Endodermal cell (in vitro differentiated cells): ENCODE measurements around the gene GPC2. TPM values are rescaled to one million over a fixed set of nuclear protein-coding genes. Genes with fewer than 3 reads are reported as not detected.
"Not testable (repeated sequence)": the region's sequence is repeated elsewhere in the genome, so short reads cannot be mapped to it uniquely, and the experiment has no call there.

Experiments
- DNase-seq: peaks from one replicate; pipeline ENCODE4 v3.0.0-alpha.2; 2017
- H3K27ac ChIP-seq: 2 replicates; pipeline ENCODE4 v1.5.1; 2013; ENCODE audit warnings: mild to moderate bottlenecking, low read depth, low read length, moderate library complexity
- H3K27me3 ChIP-seq: 2 replicates; pipeline ENCODE4 v1.6.1; 2013; ENCODE audit warnings: mild to moderate bottlenecking, low read length, moderate library complexity; ENCODE audit not compliant: insufficient read depth, control insufficient read depth, poor library complexity, severe bottlenecking
- H3K36me3 ChIP-seq: 2 replicates; pipeline ENCODE4 v1.7.0; 2013; ENCODE audit warnings: mild to moderate bottlenecking, low read length, moderate library complexity; ENCODE audit not compliant: control insufficient read depth, insufficient read depth
- H3K4me1 ChIP-seq: one replicate; pipeline ENCODE4 v1.7.0; 2013; ENCODE audit warnings: low read length; ENCODE audit not compliant: control insufficient read depth, insufficient read depth
- H3K4me3 ChIP-seq: 2 replicates; pipeline ENCODE4 v1.5.1; 2013; ENCODE audit warnings: mild to moderate bottlenecking, low read length, moderate library complexity
- H3K9ac ChIP-seq: 2 replicates; pipeline ENCODE4 v1.6.1; 2013; ENCODE audit warnings: mild to moderate bottlenecking, low read length, moderate library complexity; ENCODE audit not compliant: poor library complexity, severe bottlenecking; ENCODE audit errors: extremely low read depth
- H3K9me3 ChIP-seq: 2 replicates; pipeline ENCODE4 v1.6.1; 2013; ENCODE audit warnings: mild to moderate bottlenecking, low read length, moderate library complexity; ENCODE audit not compliant: control insufficient read depth
- H3K27ac Mint-ChIP-seq: 2 replicates; pipeline ENCODE4 v1.8.0; 2020; ENCODE audit warnings: mixed read lengths
- H3K27me3 Mint-ChIP-seq: 2 replicates; pipeline ENCODE4 v1.8.0; 2021; ENCODE audit warnings: mild to moderate bottlenecking, mixed read lengths; ENCODE audit not compliant: insufficient read depth
- H3K36me3 Mint-ChIP-seq: 2 replicates; pipeline ENCODE4 v1.8.0; 2020; ENCODE audit warnings: low read depth, mixed read lengths
- H3K4me1 Mint-ChIP-seq: 2 replicates; pipeline ENCODE4 v1.8.0; 2020; ENCODE audit warnings: mixed read lengths
- H3K4me3 Mint-ChIP-seq: 2 replicates; pipeline ENCODE4 v1.8.0; 2020; ENCODE audit warnings: mild to moderate bottlenecking, moderate library complexity, mixed read lengths
- H3K9me3 Mint-ChIP-seq: 2 replicates; pipeline ENCODE4 v1.8.0; 2020; ENCODE audit warnings: mild to moderate bottlenecking, mixed read lengths
- WGBS, 2 experiments: methylation state at CpG; one replicate each; pipeline versions ENCODE4 v1.1.5 to v1.1.7; 2013; ENCODE audit warnings: missing lambda C conversion rate in 2 of 2, mixed read lengths in 1 of 2; ENCODE audit not compliant: insufficient coverage in 1 of 2, insufficient read length in 1 of 2; 5-methylcytosine and 5-hydroxymethylcytosine counted together
- total RNA-seq, 2 donors: library from RNA; stranded (reverse); fragmentation: NEBNext Ultra II Directional in 1 of 2; extraction: Animal tissue kit (Norgen Biotek cat#: 25700) in 1 of 2; gene quantifications; 2 replicates in 1 of 2; 3 replicates in 1 of 2; pipeline ENCODE4 v1.2.1, GENCODE V29; 2021
- TF ChIP-seq, protein P1 (sequence below): fragments of 200-600 bp; sonication (generic); conservative IDR thresholded peaks from 2 replicates; pipeline ENCODE4 v1.5.0; 2021; ENCODE audit warnings: antibody characterized with exemption, mild to moderate bottlenecking

Gene GPC2
- total RNA-seq, 2 donors from 2014 or later, result 39.3 to 56.1 TPM

DNA sequence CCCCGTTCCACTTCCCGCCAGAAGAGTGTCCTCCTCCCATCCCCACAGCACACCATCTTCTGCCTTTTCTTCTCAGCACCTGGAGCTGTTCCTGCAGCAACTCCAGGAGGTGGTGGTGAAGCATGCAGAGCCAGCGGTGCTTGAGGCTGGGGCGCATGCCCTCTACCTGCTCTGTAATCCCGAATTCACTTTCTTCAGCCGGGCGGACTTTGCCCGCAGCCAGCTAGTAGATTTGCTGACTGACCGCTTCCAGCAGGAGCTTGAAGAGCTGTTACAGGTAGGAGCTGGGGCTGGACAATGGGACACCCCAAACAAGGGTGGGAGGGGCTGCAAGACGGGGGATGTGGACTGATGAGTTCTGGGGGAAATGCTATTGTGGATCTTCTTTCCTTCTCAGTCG is 23.5 kb upstream of the GPC2 start:
- H3K4me1 Mint-ChIP-seq, result peaks cover 23% of the 10 kb centered on the region
- Histone ChIP-seq H3K4me1 (no peaks in the 10 kb centered on the region), H3K4me3 (no peak overlapping the region), H3K27me3 (peaks cover 5% of the 10 kb centered on the region), H3K9me3 (no peaks in the 10 kb centered on the region), H3K36me3 (no peaks in the 10 kb centered on the region), H3K9ac (no peak overlapping the region), H3K27ac (no peak overlapping the region)
- H3K9me3 Mint-ChIP-seq, result no peaks in the 10 kb centered on the region
- no peaks in the 10 kb centered on the region for H3K36me3 Mint-ChIP-seq
- WGBS, 2 experiments, result 90 to 95% methylated on average over 3 to 10 of the region's 11 CpGs
- TF ChIP-seq, protein P1, sequence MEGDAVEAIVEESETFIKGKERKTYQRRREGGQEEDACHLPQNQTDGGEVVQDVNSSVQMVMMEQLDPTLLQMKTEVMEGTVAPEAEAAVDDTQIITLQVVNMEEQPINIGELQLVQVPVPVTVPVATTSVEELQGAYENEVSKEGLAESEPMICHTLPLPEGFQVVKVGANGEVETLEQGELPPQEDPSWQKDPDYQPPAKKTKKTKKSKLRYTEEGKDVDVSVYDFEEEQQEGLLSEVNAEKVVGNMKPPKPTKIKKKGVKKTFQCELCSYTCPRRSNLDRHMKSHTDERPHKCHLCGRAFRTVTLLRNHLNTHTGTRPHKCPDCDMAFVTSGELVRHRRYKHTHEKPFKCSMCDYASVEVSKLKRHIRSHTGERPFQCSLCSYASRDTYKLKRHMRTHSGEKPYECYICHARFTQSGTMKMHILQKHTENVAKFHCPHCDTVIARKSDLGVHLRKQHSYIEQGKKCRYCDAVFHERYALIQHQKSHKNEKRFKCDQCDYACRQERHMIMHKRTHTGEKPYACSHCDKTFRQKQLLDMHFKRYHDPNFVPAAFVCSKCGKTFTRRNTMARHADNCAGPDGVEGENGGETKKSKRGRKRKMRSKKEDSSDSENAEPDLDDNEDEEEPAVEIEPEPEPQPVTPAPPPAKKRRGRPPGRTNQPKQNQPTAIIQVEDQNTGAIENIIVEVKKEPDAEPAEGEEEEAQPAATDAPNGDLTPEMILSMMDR, result no peak
- H3K4me3 Mint-ChIP-seq, result no peak overlapping the region
- H3K27ac Mint-ChIP-seq, result no peak overlapping the region
- peak; percentile 61 for DNase-seq
- H3K27me3 Mint-ChIP-seq, result peaks cover 51% of the 10 kb centered on the region

DNA sequence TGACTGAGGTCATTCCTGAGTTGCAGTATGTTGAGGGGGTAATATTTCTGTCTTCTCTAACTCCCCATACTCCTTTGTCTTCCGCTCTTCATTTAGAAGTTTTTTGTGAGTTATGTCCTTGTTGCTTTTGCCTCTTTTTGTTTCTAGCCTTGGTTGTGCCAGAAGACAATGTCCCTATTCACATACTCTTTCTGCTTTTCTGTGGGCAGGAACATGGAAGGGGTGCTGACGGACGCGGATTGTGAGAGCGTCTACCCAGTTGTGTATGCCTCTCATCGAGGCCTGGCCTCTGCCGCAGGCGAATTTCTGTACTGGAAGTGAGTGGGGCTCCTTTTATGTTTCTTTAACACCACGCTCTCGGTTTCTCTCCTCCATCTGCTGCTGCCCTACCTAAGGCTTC is 21.1 kb upstream of the GPC2 start:
- peaks cover 23% of the 10 kb centered on the region for H3K4me1 Mint-ChIP-seq
- DNase-seq, result no peak
- H3K4me1 ChIP-seq, result no peaks in the 10 kb centered on the region
- no peak overlapping the region for H3K4me3 Mint-ChIP-seq
- no peak overlapping the region for H3K27ac Mint-ChIP-seq
- no peak overlapping the region for H3K4me3 ChIP-seq
- peaks cover 54% of the 10 kb centered on the region for H3K27me3 Mint-ChIP-seq
- TF ChIP-seq, protein P1, result no peak
- H3K9me3 Mint-ChIP-seq, result no peaks in the 10 kb centered on the region
- H3K27ac ChIP-seq, result no peak overlapping the region
- H3K36me3 Mint-ChIP-seq, result no peaks in the 10 kb centered on the region
- no peak overlapping the region for H3K9ac ChIP-seq
- peaks cover 5% of the 10 kb centered on the region for H3K27me3 ChIP-seq
- no peaks in the 10 kb centered on the region for H3K36me3 ChIP-seq
- WGBS, 2 experiments, result 86 to 94% methylated on average over 8 to 9 of the region's 10 CpGs
- no peaks in the 10 kb centered on the region for H3K9me3 ChIP-seq

DNA sequence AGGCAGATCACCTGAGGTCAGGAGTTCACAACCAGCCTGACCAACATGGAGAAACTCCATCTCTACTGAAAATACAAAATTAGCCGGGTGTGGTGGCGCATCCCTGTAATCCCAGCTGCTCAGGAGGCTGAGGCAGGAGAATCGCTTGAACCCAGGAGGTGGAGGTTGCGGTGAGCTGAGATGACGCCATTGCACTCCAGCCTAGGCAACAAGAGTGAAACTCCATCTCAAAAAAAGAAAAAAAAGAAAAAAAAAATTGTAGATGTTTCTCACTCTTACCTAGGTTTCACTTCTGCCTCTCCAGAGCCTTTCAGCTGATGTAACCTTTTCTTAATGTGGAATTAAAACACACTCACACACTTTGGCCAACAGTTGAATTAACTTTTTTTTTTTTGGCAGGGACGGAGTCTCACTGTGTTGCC is 18.7 kb upstream of the GPC2 start:
- not testable (repeated sequence) for H3K9me3 Mint-ChIP-seq, H3K27me3 ChIP-seq, H3K9ac ChIP-seq, H3K9me3 ChIP-seq, H3K4me3 Mint-ChIP-seq, H3K36me3 ChIP-seq, H3K36me3 Mint-ChIP-seq, H3K4me1 ChIP-seq, H3K4me3 ChIP-seq, H3K27ac ChIP-seq, DNase-seq, H3K27ac Mint-ChIP-seq
- H3K4me1 Mint-ChIP-seq, result peaks cover 10% of the 10 kb centered on the region
- 93 to 98% methylated on average over 3 to 6 of the region's 6 CpGs for WGBS, 2 experiments
- H3K27me3 Mint-ChIP-seq, result peaks cover 51% of the 10 kb centered on the region

DNA sequence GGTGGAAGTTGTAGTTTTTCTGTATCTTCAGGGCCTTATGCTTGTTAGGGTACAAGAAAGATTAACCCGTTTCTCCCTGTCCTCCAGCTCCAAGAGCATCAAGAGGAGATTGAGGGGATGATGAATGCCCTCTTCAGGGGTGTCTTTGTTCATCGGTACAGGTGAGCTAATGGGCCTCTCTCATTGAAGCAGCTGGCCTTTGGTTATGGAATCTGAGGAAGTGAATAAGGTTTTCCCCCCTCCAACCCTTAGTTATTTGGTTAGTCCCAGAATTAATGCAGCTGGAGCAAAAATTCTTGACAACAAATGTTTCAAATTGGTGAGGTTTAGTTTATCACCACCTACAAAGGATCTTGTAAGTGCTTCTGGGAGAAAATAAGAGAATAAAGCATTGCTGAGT is 18.0 kb upstream of the GPC2 start:
- TF ChIP-seq, protein P1, result no peak
- Mint-ChIP-seq H3K27ac (no peak overlapping the region), H3K4me3 (no peak overlapping the region), H3K9me3 (no peaks in the 10 kb centered on the region), H3K36me3 (no peaks in the 10 kb centered on the region), H3K4me1 (peaks cover 3% of the 10 kb centered on the region), H3K27me3 (peaks cover 45% of the 10 kb centered on the region)
- no peaks in the 10 kb centered on the region for H3K9me3 ChIP-seq
- peaks cover 5% of the 10 kb centered on the region for H3K27me3 ChIP-seq
- no peaks in the 10 kb centered on the region for H3K36me3 ChIP-seq
- no peak overlapping the region for H3K4me3 ChIP-seq
- no peaks in the 10 kb centered on the region for H3K4me1 ChIP-seq
- no peak overlapping the region for H3K9ac ChIP-seq
- DNase-seq, result no peak
- H3K27ac ChIP-seq, result no peak overlapping the region
- 85% methylated on average over 2 of the region's 2 CpGs; no CpG with 5 or more reads in 1 of the 2 experiments for WGBS, 2 experiments
